HepG2 (cell line): ENCODE results near the gene ACOT8. TPM values are rescaled to one million over a fixed set of nuclear protein-coding genes. Genes with fewer than 3 reads are reported as not detected.

Source experiments
- HOXA3 ChIP-seq: sonication (generic); formaldehyde crosslinking; IDR thresholded peaks from 2 replicates; pipeline ENCODE4 v1.5.0; 2020; ENCODE audit warnings: missing genetic modification reagents
- MAF1 ChIP-seq: sonication (generic); formaldehyde crosslinking; IDR thresholded peaks from 2 replicates; pipeline ENCODE4 v1.5.0; 2020; ENCODE audit warnings: missing genetic modification reagents, borderline replicate concordance
- NR3C1 ChIP-seq: sonication (generic); formaldehyde crosslinking; IDR thresholded peaks from 2 replicates; pipeline ENCODE4 v1.4.0; 2020; ENCODE audit warnings: missing genetic modification reagents
- PHF21A ChIP-seq: sonication (generic); formaldehyde crosslinking; IDR thresholded peaks from 2 replicates; pipeline ENCODE4 v1.5.0; 2020; ENCODE audit warnings: mild to moderate bottlenecking, missing genetic modification reagents
- SSRP1 ChIP-seq: IDR thresholded peaks from 2 replicates; pipeline ENCODE4 v1.6.1; 2016; ENCODE audit warnings: control low read depth
- ZBTB20 ChIP-seq: sonication (generic); formaldehyde crosslinking; IDR thresholded peaks from 2 replicates; pipeline ENCODE4 v1.8.1; 2023; ENCODE audit warnings: missing genetic modification reagents, low read depth, mild to moderate bottlenecking, borderline replicate concordance
- ZC3H13 ChIP-seq: sonication (generic); formaldehyde crosslinking; IDR thresholded peaks from 2 replicates; pipeline ENCODE4 v1.8.1; 2023; ENCODE audit warnings: mild to moderate bottlenecking, missing genetic modification reagents, moderate library complexity
- ZNF772 ChIP-seq: sonication (generic); formaldehyde crosslinking; IDR thresholded peaks from 2 replicates; pipeline ENCODE4 v1.5.0; 2020; ENCODE audit warnings: mild to moderate bottlenecking, missing genetic modification reagents
- polyA plus RNA-seq, 8 experiments: library from polyadenylated mRNA; depleted of rRNA in 3 of 8; stranded (reverse) in 7 of 8; unstranded in 1 of 8; fragments of >200 nt; fragmentation: Illumina TruSeq in 4 of 8; extraction: Trizol in 4 of 8; gene quantifications; 2 replicates each; pipeline versions ENCODE4 v1.2.1 to v1.2.3, GENCODE V29; 2011 to 2016; ENCODE audit warnings: low read depth in 4 of 8, missing spikeins in 1 of 8, mixed read lengths in 1 of 8; ENCODE audit not compliant: insufficient read depth in 1 of 8
- total RNA-seq, 5 experiments: library from RNA; depleted of rRNA; stranded (reverse); fragments of >200 nt; fragmentation: Illumina TruSeq; extraction: Trizol; gene quantifications; 2 replicates each; pipeline ENCODE4 v1.2.3, GENCODE V29; 2016; ENCODE audit warnings: low read depth in 1 of 5
- TF ChIP-seq, protein P1 (sequence below): sonication (generic); formaldehyde crosslinking; IDR thresholded peaks from 2 replicates; pipeline ENCODE4 v1.4.0; 2020; ENCODE audit warnings: mild to moderate bottlenecking, missing genetic modification reagents
- TF ChIP-seq, protein P2 (sequence below): sonication (generic); formaldehyde crosslinking; IDR thresholded peaks from 2 replicates; pipeline ENCODE4; 2020; ENCODE audit warnings: missing genetic modification reagents, mild to moderate bottlenecking, borderline replicate concordance
- TF ChIP-seq, protein P3 (sequence below): sonication (generic); formaldehyde crosslinking; IDR thresholded peaks from 2 replicates; pipeline ENCODE4 v1.5.1; 2020; ENCODE audit warnings: mild to moderate bottlenecking, missing genetic modification reagents, moderate library complexity

Gene ACOT8
- total and polyA plus RNA-seq, 2 of the 13 experiments (the other 11 are each of a cell fraction or from before 2014, with no cell fraction given) = 31.4 to 45.5 TPM

DNA sequence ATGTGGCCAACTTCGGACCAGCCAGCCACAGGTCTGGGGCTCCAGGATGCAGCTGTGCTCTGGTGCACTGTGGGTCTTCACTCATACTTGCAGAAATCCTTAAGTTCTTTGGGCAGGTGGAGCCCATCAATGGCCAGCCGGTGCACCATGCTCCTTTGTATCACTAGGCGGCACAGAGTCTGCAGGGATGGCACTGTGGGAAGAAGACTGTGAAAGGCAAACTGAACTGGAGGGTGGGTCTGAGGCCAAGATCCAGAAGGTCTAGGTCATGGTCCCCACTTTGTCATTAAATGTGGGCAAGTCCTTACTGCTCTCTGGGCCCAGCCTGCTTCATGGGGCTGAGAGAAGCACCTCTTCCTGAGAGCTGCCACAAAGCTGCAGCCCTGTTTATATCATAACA is 31.5 kb upstream of the ACOT8 start (continued):
- TF ChIP-seq, protein P1, sequence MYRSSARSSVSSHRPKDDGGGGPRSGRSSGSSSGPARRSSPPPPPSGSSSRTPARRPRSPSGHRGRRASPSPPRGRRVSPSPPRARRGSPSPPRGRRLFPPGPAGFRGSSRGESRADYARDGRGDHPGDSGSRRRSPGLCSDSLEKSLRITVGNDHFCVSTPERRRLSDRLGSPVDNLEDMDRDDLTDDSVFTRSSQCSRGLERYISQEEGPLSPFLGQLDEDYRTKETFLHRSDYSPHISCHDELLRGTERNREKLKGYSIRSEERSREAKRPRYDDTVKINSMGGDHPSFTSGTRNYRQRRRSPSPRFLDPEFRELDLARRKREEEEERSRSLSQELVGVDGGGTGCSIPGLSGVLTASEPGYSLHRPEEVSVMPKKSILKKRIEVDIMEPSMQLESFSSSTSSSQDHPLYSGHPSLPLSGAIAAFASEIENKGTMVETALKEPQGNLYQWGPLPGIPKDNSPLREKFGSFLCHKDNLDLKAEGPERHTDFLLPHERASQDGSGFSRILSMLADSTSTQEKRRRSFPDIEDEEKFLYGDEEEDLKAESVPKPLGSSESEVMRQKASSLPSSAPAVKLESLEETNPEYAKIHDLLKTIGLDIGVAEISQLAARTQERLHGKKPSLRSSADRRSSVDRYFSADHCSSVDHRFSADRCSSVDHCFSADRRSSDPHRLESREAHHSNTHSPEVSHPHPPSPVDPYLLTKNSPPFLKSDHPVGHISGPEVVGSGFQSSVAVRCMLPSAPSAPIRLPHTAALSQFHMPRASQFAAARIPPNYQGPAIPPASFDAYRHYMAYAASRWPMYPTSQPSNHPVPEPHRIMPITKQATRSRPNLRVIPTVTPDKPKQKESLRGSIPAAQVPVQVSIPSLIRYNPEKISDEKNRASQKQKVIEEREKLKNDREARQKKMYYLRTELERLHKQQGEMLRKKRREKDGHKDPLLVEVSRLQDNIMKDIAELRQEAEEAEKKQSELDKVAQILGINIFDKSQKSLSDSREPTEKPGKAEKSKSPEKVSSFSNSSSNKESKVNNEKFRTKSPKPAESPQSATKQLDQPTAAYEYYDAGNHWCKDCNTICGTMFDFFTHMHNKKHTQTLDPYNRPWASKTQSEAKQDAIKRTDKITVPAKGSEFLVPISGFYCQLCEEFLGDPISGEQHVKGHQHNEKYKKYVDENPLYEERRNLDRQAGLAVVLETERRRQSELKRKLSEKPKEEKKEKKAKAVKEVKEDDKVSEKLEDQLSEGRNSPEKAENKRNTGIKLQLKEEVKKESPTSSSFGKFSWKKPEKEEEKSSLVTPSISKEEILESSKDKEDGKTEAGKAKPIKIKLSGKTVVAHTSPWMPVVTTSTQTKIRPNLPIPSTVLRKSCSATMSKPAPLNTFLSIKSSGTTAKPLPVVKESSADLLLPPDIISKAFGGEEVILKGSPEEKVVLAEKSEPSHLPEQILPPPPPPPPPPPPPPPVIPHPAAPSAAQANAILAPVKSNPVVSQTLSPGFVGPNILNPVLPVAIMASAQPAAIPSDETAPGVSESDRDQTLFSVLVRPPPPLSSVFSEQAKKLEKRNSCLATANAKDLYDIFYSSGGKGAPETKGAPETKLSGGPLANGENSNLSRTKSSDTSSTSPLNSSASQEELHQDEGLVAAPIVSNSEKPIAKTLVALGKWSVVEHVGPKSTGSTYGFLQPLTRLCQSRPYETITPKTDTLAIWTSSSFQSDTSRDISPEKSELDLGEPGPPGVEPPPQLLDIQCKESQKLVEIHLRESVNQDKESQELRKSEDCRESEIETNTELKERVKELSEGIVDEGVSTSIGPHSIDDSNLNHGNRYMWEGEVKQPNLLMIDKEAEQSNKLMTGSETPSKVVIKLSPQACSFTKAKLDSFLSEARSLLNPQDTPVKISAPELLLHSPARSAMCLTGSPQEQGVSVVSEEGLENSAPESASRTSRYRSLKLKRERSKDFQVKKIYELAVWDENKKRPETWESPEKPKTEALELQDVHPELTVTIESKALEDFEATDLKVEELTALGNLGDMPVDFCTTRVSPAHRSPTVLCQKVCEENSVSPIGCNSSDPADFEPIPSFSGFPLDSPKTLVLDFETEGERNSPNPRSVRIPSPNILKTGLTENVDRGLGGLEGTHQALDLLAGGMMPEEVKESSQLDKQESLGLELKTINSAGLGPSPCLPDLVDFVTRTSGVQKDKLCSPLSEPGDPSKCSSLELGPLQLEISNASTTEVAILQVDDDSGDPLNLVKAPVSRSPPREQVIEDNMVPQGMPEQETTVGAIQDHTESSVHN (CRISPR knock-in tag) = peak; percentile 83; the same call in 1 of the 2 replicates
- TF ChIP-seq ZC3H13 (peak; percentile 57; the same call in 1 of the 2 replicates), PHF21A (CRISPR knock-in tag) (0 out of 2 replicates have a peak, but pooled peaks have one; percentile 14), ZBTB20 (CRISPR knock-in tag) (no peak), NR3C1 (no peak), SSRP1 (CRISPR knock-in tag) (peak; percentile 67; the same call in 1 of the 2 replicates), HOXA3 (0 out of 2 replicates have a peak, but pooled peaks have one; percentile 12), ZNF772 (no peak), MAF1 (CRISPR knock-in tag) (no peak)
- TF ChIP-seq, protein P2, sequence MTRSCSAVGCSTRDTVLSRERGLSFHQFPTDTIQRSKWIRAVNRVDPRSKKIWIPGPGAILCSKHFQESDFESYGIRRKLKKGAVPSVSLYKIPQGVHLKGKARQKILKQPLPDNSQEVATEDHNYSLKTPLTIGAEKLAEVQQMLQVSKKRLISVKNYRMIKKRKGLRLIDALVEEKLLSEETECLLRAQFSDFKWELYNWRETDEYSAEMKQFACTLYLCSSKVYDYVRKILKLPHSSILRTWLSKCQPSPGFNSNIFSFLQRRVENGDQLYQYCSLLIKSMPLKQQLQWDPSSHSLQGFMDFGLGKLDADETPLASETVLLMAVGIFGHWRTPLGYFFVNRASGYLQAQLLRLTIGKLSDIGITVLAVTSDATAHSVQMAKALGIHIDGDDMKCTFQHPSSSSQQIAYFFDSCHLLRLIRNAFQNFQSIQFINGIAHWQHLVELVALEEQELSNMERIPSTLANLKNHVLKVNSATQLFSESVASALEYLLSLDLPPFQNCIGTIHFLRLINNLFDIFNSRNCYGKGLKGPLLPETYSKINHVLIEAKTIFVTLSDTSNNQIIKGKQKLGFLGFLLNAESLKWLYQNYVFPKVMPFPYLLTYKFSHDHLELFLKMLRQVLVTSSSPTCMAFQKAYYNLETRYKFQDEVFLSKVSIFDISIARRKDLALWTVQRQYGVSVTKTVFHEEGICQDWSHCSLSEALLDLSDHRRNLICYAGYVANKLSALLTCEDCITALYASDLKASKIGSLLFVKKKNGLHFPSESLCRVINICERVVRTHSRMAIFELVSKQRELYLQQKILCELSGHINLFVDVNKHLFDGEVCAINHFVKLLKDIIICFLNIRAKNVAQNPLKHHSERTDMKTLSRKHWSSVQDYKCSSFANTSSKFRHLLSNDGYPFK = 0 out of 2 replicates have a peak, but pooled peaks have one; percentile 40
- TF ChIP-seq, protein P3, sequence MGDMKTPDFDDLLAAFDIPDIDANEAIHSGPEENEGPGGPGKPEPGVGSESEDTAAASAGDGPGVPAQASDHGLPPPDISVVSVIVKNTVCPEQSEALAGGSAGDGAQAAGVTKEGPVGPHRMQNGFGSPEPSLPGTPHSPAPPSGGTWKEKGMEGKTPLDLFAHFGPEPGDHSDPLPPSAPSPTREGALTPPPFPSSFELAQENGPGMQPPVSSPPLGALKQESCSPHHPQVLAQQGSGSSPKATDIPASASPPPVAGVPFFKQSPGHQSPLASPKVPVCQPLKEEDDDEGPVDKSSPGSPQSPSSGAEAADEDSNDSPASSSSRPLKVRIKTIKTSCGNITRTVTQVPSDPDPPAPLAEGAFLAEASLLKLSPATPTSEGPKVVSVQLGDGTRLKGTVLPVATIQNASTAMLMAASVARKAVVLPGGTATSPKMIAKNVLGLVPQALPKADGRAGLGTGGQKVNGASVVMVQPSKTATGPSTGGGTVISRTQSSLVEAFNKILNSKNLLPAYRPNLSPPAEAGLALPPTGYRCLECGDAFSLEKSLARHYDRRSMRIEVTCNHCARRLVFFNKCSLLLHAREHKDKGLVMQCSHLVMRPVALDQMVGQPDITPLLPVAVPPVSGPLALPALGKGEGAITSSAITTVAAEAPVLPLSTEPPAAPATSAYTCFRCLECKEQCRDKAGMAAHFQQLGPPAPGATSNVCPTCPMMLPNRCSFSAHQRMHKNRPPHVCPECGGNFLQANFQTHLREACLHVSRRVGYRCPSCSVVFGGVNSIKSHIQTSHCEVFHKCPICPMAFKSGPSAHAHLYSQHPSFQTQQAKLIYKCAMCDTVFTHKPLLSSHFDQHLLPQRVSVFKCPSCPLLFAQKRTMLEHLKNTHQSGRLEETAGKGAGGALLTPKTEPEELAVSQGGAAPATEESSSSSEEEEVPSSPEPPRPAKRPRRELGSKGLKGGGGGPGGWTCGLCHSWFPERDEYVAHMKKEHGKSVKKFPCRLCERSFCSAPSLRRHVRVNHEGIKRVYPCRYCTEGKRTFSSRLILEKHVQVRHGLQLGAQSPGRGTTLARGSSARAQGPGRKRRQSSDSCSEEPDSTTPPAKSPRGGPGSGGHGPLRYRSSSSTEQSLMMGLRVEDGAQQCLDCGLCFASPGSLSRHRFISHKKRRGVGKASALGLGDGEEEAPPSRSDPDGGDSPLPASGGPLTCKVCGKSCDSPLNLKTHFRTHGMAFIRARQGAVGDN (CRISPR knock-in tag) = peak; percentile 33; the same call in 1 of the 2 replicates
